Heart left ventricle (tissue), 16 donors: ENCODE results near the gene RNPEPL1. TPM values are rescaled to one million over a fixed set of nuclear protein-coding genes. Genes with fewer than 3 reads are reported as not detected.

ENCODE experiments used
- ATAC-seq, 4 donors: fragments of 200-7000 bp; cut with Tn5 transposase; one replicate each; pipeline ENCODE4 v1.9.1; 2020 to 2022; ENCODE audit warnings: moderate library complexity in 4 of 4, mild to moderate bottlenecking in 3 of 4, moderate number of reproducible peaks in 1 of 4
- DNase-seq, 5 donors: peaks; one replicate each; pipeline ENCODE4 v3.0.0-alpha.2; 2020
- H3K27ac ChIP-seq, 12 donors: fragments of 200-600 bp; sonication (generic) in 4 of 12; one replicate each; pipeline versions ENCODE4 v1.5.0 to v1.8.0; 2016 to 2022; ENCODE audit warnings: mild to moderate bottlenecking in 2 of 12
- H3K27me3 ChIP-seq, 9 donors: fragments of 200-600 bp; sonication (generic) in 2 of 9; one replicate each; pipeline versions ENCODE4 v1.5.1 to v1.8.0; 2016 to 2022; ENCODE audit warnings: mild to moderate bottlenecking in 3 of 9
- H3K36me3 ChIP-seq, 9 donors: fragments of 200-600 bp; sonication (generic) in 2 of 9; one replicate each; pipeline versions ENCODE4 v1.5.0 to v1.8.0; 2018 to 2022; ENCODE audit warnings: mild to moderate bottlenecking in 2 of 9
- H3K4me1 ChIP-seq, 12 donors: fragments of 200-600 bp; sonication (generic) in 4 of 12; one replicate each; pipeline versions ENCODE4 v1.5.0 to v1.8.0; 2016 to 2022; ENCODE audit warnings: mild to moderate bottlenecking in 3 of 12
- H3K4me3 ChIP-seq, 12 donors: fragments of 200-600 bp; sonication (generic) in 4 of 12; one replicate each; pipeline versions ENCODE4 v1.5.0 to v1.8.0; 2017 to 2022; ENCODE audit warnings: mild to moderate bottlenecking in 9 of 12, moderate library complexity in 4 of 12
- H3K9me3 ChIP-seq, 12 donors: fragments of 200-600 bp; sonication (generic) in 4 of 12; one replicate each; pipeline versions ENCODE4 v1.5.0 to v1.8.0; 2016 to 2022; ENCODE audit warnings: mild to moderate bottlenecking in 1 of 12
- POLR2A ChIP-seq, 2 donors: fragments of 450-650 bp; IDR thresholded peaks; one replicate each; pipeline ENCODE4 v1.6.1; 2017; ENCODE audit warnings: antibody characterized with exemption in 2 of 2, mild to moderate bottlenecking in 2 of 2, moderate library complexity in 2 of 2
- WGBS, 4 donors: extraction: QIAGEN DNeasy Blood & Tissue Kit in 2 of 4; methylation state at CpG; one replicate each; pipeline versions ENCODE4 v1.1.5 to v1.1.7; 2013 to 2018; 5-methylcytosine and 5-hydroxymethylcytosine counted together
- intact Hi-C, 10 donors: fragments of 100-400 bp; cut with DNase I; formaldehyde crosslinking; loops; one replicate each; pipeline versions ENCODE4 v1.11.1 to v1.14.2; 2022
- polyA plus RNA-seq, 2 donors: library from polyadenylated mRNA; stranded (reverse); fragments of 200-250 nt; gene quantifications; one replicate each; pipeline ENCODE4 v1.2.3, GENCODE V29; 2013
- total RNA-seq, 9 donors: library from RNA; depleted of rRNA in 2 of 9; stranded (reverse); fragments of >200 nt in 2 of 9; fragmentation: NEBNext Ultra II Directional in 3 of 9; extraction: Animal tissue kit (Norgen Biotek cat#: 25700) in 3 of 9; gene quantifications; one replicate each; pipeline versions ENCODE4 v1.1.0 to v1.2.4, GENCODE V29; 2016 to 2023
- TF ChIP-seq, protein P1 (sequence below), 12 donors: fragments of 200-600 bp; sonication (generic) in 4 of 12; IDR thresholded peaks; one replicate each; pipeline versions ENCODE4 v1.5.0 to v1.8.0; 2018 to 2022; ENCODE audit warnings: antibody characterized with exemption in 12 of 12, mild to moderate bottlenecking in 5 of 12
- donor health status: ischemic (EF 13 %, LVEDD 7.1; RV severe dilation, severe dysfunction).
- donor health status: healthy with polysubstance abuse.
- donor health status: DM: no; HTN: yes; CAD: no.
- donor health status: DM: no; HTN: no; CAD: no.
- donor health status: ischemic (EF 25% LVEDD 6.9; RV normal size, moderate dysfunction).
- donor health status: ischemic (EF 25% LVEDD 5.7; RV mildly dilated, moderate dysfunction).
- donor health status: healthy.
- donor health status: DM: yes; HTN: yes; CAD: no.
- donor health status: ischemic (EF 35%, LVEDD 5.7; RV mildly dilated, moderate dysfunction).
- donor health status: nonischemic (EF 11% LVEDD 7.7; RV severe dilation, severe dysfunction).
- donor health status: DM: yes; HTN: yes; CAD: no.
- donor health status: PGD.
- donor health status: ischemic (EF 29% LVEDD 5.4; RV normal size, mild dysfunction).
- donor health status: nonischemic (EF 23%, LVEDD 6.1; RV moderate dilation, normal function).

The RNPEPL1 gene
- total and polyA plus RNA-seq, 11 donors: 67.5 to 206 (median 91.0) TPM

DNA sequence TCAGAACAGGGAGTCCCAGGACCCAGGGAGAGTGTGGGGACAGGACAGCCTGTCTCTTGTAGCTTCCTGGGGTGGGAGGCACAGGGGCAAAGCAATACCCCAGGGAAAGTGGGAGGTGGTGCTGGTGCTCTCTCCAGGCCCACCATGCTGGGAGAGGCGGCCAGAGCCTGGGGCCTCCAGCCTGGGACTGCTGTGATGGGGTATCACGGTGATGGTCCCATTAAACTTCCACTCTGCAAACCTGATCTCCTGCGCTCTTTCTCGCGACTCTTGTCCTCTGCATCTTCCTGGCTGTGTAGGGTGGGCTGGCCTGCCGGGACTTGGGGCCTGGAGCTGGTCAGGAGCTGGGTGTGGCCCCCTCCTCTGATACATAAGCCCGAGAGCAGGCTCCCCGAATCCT, 10.2 kb downstream of the RNPEPL1 start:
- Histone ChIP-seq H3K27me3 (no peaks in the 10 kb centered on the region), H3K4me3 (no peak overlapping the region), H3K27ac (peak overlapping the region in 3 of 12 donors; percentile 13 to 87 (median 76)), H3K4me1 (peaks cover 0 to 35% (median 16%) of the 10 kb centered on the region in 12 donors), H3K9me3 (peaks cover 0 to 9% (median 0%) of the 10 kb centered on the region in 12 donors), H3K36me3 (peaks cover 0 to 53% (median 38%) of the 10 kb centered on the region in 9 donors)
- intact Hi-C loops: no loop called here
- 82 to 92% (median 86%) methylated on average over 8 of the region's 8 CpGs for WGBS, 4 donors
- no peak for ATAC-seq
- TF ChIP-seq, protein P1, sequence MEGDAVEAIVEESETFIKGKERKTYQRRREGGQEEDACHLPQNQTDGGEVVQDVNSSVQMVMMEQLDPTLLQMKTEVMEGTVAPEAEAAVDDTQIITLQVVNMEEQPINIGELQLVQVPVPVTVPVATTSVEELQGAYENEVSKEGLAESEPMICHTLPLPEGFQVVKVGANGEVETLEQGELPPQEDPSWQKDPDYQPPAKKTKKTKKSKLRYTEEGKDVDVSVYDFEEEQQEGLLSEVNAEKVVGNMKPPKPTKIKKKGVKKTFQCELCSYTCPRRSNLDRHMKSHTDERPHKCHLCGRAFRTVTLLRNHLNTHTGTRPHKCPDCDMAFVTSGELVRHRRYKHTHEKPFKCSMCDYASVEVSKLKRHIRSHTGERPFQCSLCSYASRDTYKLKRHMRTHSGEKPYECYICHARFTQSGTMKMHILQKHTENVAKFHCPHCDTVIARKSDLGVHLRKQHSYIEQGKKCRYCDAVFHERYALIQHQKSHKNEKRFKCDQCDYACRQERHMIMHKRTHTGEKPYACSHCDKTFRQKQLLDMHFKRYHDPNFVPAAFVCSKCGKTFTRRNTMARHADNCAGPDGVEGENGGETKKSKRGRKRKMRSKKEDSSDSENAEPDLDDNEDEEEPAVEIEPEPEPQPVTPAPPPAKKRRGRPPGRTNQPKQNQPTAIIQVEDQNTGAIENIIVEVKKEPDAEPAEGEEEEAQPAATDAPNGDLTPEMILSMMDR (IDR thresholded peaks at IDR 0.05): no peak
- no peak for TF ChIP-seq POLR2A (IDR thresholded peaks at IDR 0.05)
- peak in 1 of 5 donors; percentile 43 for DNase-seq

DNA sequence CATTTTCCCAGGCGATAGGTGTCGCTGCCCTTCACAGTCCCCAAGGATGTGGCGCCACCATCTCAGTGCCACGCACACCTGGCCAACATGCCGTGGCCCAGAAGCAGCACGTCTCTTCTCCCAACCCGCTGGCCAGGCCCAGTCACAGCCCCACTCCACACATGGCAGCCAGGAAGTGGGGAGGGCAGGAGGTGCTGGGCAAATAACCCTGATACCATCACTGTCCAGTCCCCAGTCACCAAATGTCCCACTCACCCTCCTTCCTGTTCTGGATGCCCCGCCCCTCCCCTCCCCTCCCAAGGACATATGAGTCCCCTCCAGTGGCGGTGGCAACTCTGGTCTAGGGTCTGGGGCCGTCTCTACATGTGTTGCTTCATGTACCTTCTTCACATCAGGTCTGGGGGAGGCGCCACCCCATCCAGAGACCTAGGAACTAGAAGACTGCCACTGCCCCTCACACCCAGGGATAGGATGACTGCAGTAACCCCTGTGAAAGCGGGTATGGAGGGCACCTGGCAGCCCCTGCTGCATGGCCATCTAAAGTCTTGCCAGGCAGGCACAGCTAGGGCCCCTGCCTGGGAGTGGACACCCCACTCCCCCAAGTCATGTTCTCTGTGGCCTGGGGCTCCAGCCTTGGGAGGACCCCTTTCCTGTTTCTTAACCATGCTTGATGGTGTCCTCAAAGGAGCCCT, 10.9 kb downstream of the RNPEPL1 start:
- Histone ChIP-seq H3K27me3 (no peaks in the 10 kb centered on the region), H3K4me1 (peaks cover 0 to 40% (median 19%) of the 10 kb centered on the region in 12 donors), H3K9me3 (peaks cover 0 to 9% (median 0%) of the 10 kb centered on the region in 12 donors), H3K4me3 (peak overlapping the region in 1 of 12 donors; percentile 5), H3K27ac (peak overlapping the region; percentile 9 to 87 (median 75)), H3K36me3 (peaks cover 0 to 50% (median 35%) of the 10 kb centered on the region in 9 donors)
- WGBS, 4 donors: 90 to 91% (median 91%) methylated on average over 11 to 12 of the region's 12 CpGs
- TF ChIP-seq, protein P1 (IDR thresholded peaks at IDR 0.05): no peak
- no peak for TF ChIP-seq POLR2A (IDR thresholded peaks at IDR 0.05)
- ATAC-seq: peak in 1 of 4 donors; percentile 1
- DNase-seq: peak in 1 of 5 donors; percentile 54
- intact Hi-C loops: no loop called here

DNA sequence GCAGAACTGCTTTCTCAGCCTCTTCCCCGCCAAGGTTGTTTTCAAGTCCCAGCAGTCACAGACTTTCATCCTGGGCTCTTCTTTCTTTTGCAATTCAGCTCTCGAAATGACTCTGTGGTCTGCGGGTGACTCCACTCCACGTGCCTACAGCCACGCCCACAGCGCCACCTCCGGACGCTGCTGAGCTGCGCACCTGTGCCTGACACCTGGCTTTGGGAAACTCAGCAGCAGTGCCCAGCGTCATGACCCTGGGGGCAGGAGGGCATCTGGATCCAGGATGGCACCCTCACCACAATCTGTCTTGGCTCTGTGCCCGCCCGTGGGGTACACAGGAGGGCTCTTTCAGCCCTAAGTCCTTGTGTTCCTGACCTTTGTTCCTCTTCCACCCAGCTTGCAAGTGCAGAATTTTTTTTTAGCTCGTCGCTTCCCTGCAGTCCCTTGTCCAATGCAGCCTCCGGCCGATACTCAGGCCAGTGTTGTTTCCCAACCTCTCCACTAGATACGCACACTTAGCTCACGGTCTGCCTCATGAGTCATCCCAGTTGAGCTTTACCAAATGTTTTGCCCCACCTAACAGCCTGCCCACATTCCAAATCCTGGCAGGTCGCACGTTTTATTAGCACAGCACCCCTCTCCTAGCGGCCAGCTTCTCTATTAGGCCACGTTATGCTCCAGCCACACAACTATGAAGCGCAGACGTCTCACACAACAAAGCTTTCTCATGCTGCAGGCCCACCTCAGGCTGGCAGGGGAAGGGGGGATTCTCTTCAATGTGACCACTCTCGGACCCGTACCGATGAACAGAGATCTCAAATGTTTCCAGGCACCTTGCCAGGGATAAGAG, 11.7 kb downstream of the RNPEPL1 start:
- WGBS, 4 donors: 63 to 68% (median 65%) methylated on average over 27 of the region's 27 CpGs

More for the DNA sequence above, 11.7 kb downstream of the RNPEPL1 start:
- H3K4me3 ChIP-seq: peak overlapping the region in 1 of 12 donors; percentile 5
- peak; percentile 60 to 89 (median 85) for ATAC-seq
- peaks cover 0 to 43% (median 28%) of the 10 kb centered on the region in 9 donors for H3K36me3 ChIP-seq
- intact Hi-C loops: loop anchor here in 1 of 10 donors (10.0 kb wide), 1 partner anchor 345 kb away; no protein-coding TSS in a partner anchor
- H3K9me3 ChIP-seq: peaks cover 0 to 9% (median 0%) of the 10 kb centered on the region in 12 donors
- TF ChIP-seq POLR2A (IDR thresholded peaks at IDR 0.05): no peak
- TF ChIP-seq, protein P1 (IDR thresholded peaks at IDR 0.05): peak in 2 of 12 donors; percentile 17 to 28
- H3K4me1 ChIP-seq: peaks cover 4 to 48% (median 27%) of the 10 kb centered on the region in 12 donors
- peak in 3 of 5 donors; percentile 69 to 78 (median 77) for DNase-seq
- no peaks in the 10 kb centered on the region for H3K27me3 ChIP-seq
- peak overlapping the region; percentile 40 to 87 (median 75) for H3K27ac ChIP-seq
